Testis (tissue), 3 donors: ENCODE data around the gene ABHD16B. TPM values are rescaled to one million over a fixed set of nuclear protein-coding genes. Genes with fewer than 3 reads are reported as not detected.

Experiments used
- DNase-seq: peaks from one replicate; pipeline ENCODE4 v3.0.0-alpha.2; 2019
- H3K27ac ChIP-seq, 2 donors: fragments of 200-600 bp; sonication (generic); one replicate each; pipeline ENCODE4 v1.5.1; 2019
- H3K27me3 ChIP-seq: fragments of 200-600 bp; sonication (generic); one replicate; pipeline ENCODE4 v1.5.1; 2019
- H3K36me3 ChIP-seq: fragments of 200-600 bp; sonication (generic); one replicate; pipeline ENCODE4 v1.5.1; 2017; ENCODE audit warnings: low read depth; ENCODE audit errors: missing control alignments
- H3K4me1 ChIP-seq: fragments of 200-600 bp; sonication (generic); one replicate; pipeline ENCODE4 v1.5.1; 2019
- H3K4me3 ChIP-seq, 2 donors: fragments of 200-600 bp; sonication (generic); one replicate each; pipeline ENCODE4 v1.5.1; 2017 to 2019
- H3K9me3 ChIP-seq: fragments of 200-600 bp; sonication (generic); one replicate; pipeline ENCODE4 v1.5.1; 2017
- CTCF ChIP-seq, 3 experiments: fragments of 450-650 bp in 2 of 3; fragments of 200-600 bp in 1 of 3; sonication (generic) in 1 of 3; IDR thresholded peaks; one replicate each; pipeline ENCODE4 v1.5.1; 2016 to 2019; ENCODE audit warnings: antibody characterized with exemption in 3 of 3, mild to moderate bottlenecking in 2 of 3, moderate library complexity in 1 of 3
- POLR2A ChIP-seq: fragments of 450-650 bp; IDR thresholded peaks from one replicate; pipeline ENCODE4 v1.6.1; 2017; ENCODE audit warnings: antibody characterized with exemption, mild to moderate bottlenecking, moderate library complexity
- WGBS, 2 donors: methylation state at CpG; one replicate each; pipeline ENCODE4 v1.1.5; 2018; 5-methylcytosine and 5-hydroxymethylcytosine counted together
- intact Hi-C: fragments of 100-400 bp; cut with DNase I; formaldehyde crosslinking; loops from one replicate; pipeline ENCODE4 v1.15.1; 2023; ENCODE audit warnings: low total_unique reads
- polyA plus RNA-seq: library from polyadenylated mRNA; stranded (reverse); fragments of 350-450 nt; fragmentation: Illumina TruSeq; extraction: RNeasy Lipid Tissue Mini Kit (QIAGEN cat#74804); gene quantifications from one replicate; pipeline ENCODE4 v1.2.3, GENCODE V29; 2014; ENCODE audit warnings: low read depth, low replicate concordance; ENCODE audit not compliant: insufficient read depth
- total RNA-seq, 2 donors: library from RNA; depleted of rRNA; stranded (reverse); fragments of >200 nt; gene quantifications; one replicate each; pipeline ENCODE4 v1.2.3, GENCODE V29; 2016

The ABHD16B gene
- total and polyA plus RNA-seq, 3 donors from 2014 or later = 10.8 to 20.9 (median 13.8) TPM

GRCh38 chr20:63833776-63834490 is 27.4 kb upstream of the ABHD16B start:
- H3K27ac ChIP-seq = peak overlapping the region in 1 of 2 donors; percentile 53
- H3K27me3 ChIP-seq = no peaks in the 10 kb centered on the region
- H3K9me3 ChIP-seq = no peaks in the 10 kb centered on the region
- H3K4me3 ChIP-seq = no peak overlapping the region
- H3K36me3 ChIP-seq = no peaks in the 10 kb centered on the region
- no peak for DNase-seq
- TF ChIP-seq POLR2A (no peak), CTCF (IDR thresholded peaks at IDR 0.05) (peak in 1 of 3 experiments; percentile 7)
- 59 to 72% methylated on average over 18 to 20 of the region's 20 CpGs for WGBS, 2 donors
- H3K4me1 ChIP-seq = peaks cover 15% of the 10 kb centered on the region
- intact Hi-C loops = no loop called here

GRCh38 chr20:63834491-63834880 is 26.8 kb upstream of the ABHD16B start:
- H3K4me3 ChIP-seq = no peak overlapping the region
- DNase-seq = no peak
- peaks cover 13% of the 10 kb centered on the region for H3K4me1 ChIP-seq
- H3K9me3 ChIP-seq = no peaks in the 10 kb centered on the region
- TF ChIP-seq CTCF (IDR thresholded peaks at IDR 0.05) = no peak
- TF ChIP-seq POLR2A = no peak
- peak overlapping the region; percentile 45 to 66 for H3K27ac ChIP-seq
- WGBS, 2 donors = 86 to 92% methylated on average over 8 to 9 of the region's 9 CpGs
- intact Hi-C loops = no loop called here
- no peaks in the 10 kb centered on the region for H3K27me3 ChIP-seq
- no peaks in the 10 kb centered on the region for H3K36me3 ChIP-seq

- intact Hi-C loops = no loop called here
- peak; percentile 90 for DNase-seq
- H3K9me3 ChIP-seq = no peaks in the 10 kb centered on the region
- no peaks in the 10 kb centered on the region for H3K36me3 ChIP-seq
- TF ChIP-seq POLR2A (no peak), CTCF (IDR thresholded peaks at IDR 0.05) (no peak)
- H3K27ac ChIP-seq = peak overlapping the region; percentile 45 to 66
- H3K4me1 ChIP-seq = peaks cover 9% of the 10 kb centered on the region
- WGBS, 2 donors = 47 to 48% methylated on average over 7 to 21 of the region's 21 CpGs
- no peaks in the 10 kb centered on the region for H3K27me3 ChIP-seq
- no peak overlapping the region for H3K4me3 ChIP-seq
Measured at GRCh38 chr20:63835021-63835858, 26.1 kb upstream of the ABHD16B start.

GRCh38 chr20:63836458-63837344 is 24.6 kb upstream of the ABHD16B start:
- Histone ChIP-seq H3K27me3 (no peaks in the 10 kb centered on the region), H3K36me3 (no peaks in the 10 kb centered on the region), H3K27ac (no peak overlapping the region), H3K4me3 (no peak overlapping the region), H3K9me3 (no peaks in the 10 kb centered on the region), H3K4me1 (peaks cover 9% of the 10 kb centered on the region)
- WGBS, 2 donors = 84 to 93% methylated on average over 23 to 27 of the region's 27 CpGs
- DNase-seq = no peak
- TF ChIP-seq CTCF (IDR thresholded peaks at IDR 0.05) = no peak
- intact Hi-C loops = no loop called here
